NCI-H2196 treated with DMSO at 0.1 percent for 48 hours (cell line): ENCODE measurements around the gene NFKBIL1.
A peak's percentile ranks its signal among the peaks of the same experiment; 100 is the strongest.
"Not testable (repeated sequence)": the region's sequence is repeated elsewhere in the genome, so short reads cannot be mapped to it uniquely, and the experiment has no call there.

Experiments used
- DNase-seq: peaks from one replicate; lab custom pipeline; 2025; ENCODE audit not compliant: unreplicated experiment; lab: John Stamatoyannopoulos, UW

The NFKBIL1 gene

DNA sequence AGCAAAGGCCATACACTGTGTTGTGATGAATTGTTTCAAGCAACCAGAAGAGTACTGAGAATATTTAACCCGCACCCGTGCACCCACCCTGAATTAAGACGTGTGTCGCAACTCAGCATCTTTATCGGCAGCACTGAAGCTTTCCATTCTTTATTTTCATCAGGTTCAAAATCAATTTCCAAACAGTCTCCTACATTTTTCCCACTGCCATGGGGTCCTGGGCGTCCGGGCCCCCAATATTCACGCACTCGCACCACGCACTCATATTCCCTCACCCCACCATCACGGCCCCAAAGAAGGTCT lies 33.0 kb downstream of the NFKBIL1 start:
- DNase-seq, result no peak

- peak; percentile 66 for DNase-seq
Observed at GRCh38 chr6:31580807-31581433, 33.5 kb downstream of the NFKBIL1 start.

- DNase-seq, result no peak
Observed at GRCh38 chr6:31581434-31582229, 34.2 kb downstream of the NFKBIL1 start.

DNA sequence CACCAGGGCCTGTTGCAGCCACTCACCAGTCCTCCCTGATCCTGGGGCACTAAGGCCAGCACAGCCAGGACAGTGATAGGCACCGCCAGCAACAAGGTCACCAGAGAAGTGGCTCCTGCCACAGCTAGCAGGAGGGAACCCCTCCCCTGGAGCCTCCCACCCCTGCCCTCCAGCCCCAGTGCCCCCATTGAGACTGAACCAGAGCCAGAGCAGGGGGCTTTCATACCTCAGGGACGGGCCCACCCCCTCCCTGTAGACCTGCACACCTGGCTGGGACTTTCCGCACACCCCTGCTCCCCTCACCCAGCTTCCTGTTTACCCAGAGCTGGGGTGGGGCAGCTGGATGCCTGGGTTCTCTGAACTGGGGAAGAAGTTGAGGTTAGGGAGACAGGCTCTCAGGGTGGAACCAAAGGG lies 34.8 kb downstream of the NFKBIL1 start, which contains the start of gene LTB:
Gene LTB, minus strand, starts transcription at position 195 of the 414 bp plus-strand sequence. Its CDS starts 7 bp downstream, at position 188.
- DNase-seq, result no peak

DNA sequence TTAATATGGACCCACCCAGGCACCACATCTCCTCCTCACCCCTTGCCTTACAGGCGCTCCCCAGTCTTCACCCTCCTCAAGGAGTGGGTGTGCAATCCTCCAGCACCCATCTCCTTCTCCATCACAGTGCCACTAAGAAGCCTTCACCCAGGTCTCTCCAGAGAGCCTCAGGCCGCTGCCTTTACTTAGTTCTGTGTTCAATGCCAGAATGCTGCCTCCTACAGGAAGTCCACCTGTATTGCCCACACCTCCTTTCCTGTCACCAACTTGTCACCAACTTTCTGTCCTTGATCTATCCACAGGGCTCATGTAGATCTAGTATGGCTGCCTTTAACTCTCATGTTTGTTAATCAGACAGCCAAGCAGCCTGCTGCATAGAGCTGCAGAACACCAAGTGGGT lies 38.1 kb downstream of the NFKBIL1 start:
- no peak for DNase-seq

DNA sequence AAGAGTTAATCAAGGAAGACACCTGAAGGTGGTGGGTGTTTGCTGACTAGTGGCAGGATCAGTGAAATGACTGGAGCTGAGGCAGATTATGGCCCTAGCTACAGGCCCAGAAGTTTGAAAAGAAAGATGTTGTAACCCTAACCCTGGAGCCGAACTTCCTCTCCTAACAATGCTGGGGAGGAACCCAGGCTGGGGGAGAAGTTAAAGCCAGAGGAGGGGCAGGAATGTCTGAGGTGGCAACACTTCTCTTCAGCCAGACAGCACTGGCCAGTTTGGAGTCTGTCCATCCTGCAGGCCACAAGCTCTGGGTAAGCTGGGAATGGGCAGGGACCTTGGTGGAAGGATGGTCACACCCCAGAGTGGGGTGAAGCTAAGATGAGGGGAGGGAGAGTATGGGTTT lies 38.6 kb downstream of the NFKBIL1 start, which contains the start of gene LST1:
Gene LST1, plus strand, starts transcription at position 270 of the 400 bp plus-strand sequence. CDS start 1,023 bp downstream, outside the sequence.
- no peak for DNase-seq

- DNase-seq, result no peak
Observed at GRCh38 chr6:31586599-31587281, 39.3 kb downstream of the NFKBIL1 start.

DNA sequence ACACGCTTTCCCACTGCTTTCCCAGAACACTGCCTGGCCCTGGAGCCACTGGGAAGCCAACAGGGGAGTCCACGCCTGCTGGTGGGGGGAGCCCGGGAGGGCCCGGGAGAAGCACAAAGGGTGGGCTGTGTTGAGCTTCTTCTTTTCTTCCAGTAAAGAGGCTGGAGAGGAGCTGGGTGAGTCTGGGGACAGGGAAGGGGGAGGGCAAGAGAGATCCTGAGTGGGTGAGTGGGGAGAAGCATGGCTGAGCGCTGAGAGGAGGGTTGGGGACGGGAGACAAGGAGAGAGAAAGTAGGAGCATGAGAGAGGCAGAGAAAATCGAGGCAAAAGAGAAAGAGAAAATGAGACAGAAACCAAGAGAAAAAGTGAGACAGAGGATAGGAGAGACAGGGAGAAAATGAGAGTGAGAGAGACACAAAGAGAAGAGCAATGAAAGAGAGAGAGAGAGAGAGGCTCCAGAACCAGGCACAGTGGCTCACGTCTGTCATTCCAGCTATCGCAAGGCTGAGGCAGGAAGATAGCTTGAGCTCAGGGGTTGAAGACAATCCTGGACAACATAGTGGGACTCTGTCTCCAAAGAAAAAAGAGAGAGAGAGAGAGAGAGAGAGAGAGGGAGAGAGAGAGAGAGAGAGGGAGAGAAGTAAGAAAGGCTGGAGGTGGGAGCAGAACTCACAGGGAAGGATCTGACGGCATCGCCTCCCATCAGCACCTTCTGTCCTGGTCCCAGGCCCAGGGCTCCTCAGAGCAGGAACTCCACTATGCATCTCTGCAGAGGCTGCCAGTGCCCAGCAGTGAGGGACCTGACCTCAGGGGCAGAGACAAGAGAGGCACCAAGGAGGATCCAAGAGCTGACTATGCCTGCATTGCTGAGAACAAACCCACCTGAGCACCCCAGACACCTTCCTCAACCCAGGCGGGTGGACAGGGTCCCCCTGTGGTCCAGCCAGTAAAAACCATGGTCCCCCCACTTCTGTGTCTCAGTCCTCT lies 40.7 kb downstream of the NFKBIL1 start:
- no peak for DNase-seq

DNA sequence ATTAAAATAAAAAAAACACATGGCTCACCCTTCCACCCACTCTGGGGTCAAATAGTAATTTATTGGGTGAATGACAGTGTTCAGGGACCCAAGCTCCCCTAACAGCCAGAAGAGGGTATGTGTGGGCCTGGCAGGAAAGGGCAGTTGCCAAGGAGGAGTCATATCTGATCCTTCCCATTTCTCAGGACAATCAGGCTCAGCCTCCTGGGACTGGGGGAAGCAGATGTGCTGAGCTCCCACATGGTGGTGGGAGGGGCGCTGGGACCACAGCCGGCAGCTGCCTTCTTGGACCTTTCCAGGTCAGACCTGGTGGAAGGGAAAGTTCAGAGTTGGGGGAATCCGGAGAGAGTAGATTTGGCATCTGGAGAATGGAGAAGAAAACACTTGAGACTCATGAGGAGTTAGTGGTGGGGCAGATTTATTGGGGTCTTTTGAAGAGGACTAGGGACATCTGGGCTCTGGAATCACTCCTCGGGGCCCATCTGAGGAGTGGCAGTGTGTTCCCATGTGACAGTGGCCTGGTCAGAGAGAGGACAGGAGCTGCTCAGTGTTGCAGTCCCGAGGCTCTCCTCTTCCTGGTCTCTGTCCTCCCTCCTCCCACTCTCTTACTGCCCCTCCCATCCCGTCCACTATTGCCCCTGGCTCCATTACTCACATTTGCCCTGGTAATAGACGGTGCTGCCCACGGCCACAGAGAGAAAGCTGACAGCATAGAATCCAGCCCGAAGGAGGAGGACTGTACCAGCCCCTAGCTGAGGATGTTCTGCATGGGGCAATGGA lies 41.7 kb downstream of the NFKBIL1 start:
- no peak for DNase-seq

DNA sequence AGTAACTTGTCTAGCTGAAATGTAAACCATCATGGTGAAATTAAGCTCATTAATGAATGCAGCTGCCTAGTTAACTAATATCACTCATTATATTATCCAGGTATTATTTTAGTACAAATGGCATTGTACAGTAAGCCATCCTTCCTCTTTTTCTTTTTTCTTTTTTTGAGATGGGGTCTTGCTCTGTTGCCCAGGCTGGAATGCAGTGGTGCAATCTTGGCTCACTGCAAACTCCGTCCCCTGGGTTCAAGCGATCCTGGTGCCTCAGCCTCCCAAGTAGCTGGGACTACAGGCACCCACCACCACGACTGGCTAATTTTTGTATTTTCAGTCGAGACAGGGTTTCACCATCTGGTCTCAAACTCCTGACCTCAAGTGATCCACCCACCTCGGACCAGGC lies 43.3 kb downstream of the NFKBIL1 start:
- DNase-seq, result not testable (repeated sequence)

DNA sequence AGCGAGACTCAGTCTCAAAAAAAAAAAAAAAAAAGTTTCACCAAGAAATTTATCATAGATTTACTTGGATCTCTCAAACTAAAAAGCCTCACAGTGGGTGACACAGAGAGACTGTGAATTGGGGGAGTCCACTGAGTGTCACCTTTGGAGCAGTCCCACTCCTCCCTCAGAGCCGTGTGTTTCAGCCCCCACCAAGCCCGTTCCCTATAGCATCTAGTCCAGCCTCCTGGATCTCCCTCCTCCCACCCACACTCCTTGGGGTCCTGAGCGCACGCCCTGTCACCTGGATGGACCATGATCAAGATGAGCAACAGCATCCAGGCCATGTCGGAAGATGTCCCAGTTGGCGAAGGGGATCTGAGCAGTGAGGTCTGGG lies 45.0 kb downstream of the NFKBIL1 start:
- DNase-seq, result no peak

GRCh38 chr6:31597006-31597405 lies 49.6 kb downstream of the NFKBIL1 start:
- DNase-seq, result no peak

- no peak for DNase-seq
Observed at GRCh38 chr6:31607317-31607716, 59.9 kb downstream of the NFKBIL1 start.
